PC-3 (cell line): ENCODE measurements around the gene PRRT4. TPM values are rescaled to one million over a fixed set of nuclear protein-coding genes. Genes with fewer than 3 reads are reported as not detected.

Experiments used
- ATAC-seq: fragments of 200-7000 bp; cut with Tn5 transposase; 2 replicates; pipeline ENCODE4 v1.9.1; 2020; ENCODE audit warnings: mild to moderate bottlenecking, moderate library complexity
- BruUV-seq: library from RNA; stranded (reverse); fragments of 400-500 nt; replicated peaks from 2 replicates; lab custom pipeline; 2021; lab: Mats Ljungman, UMichigan
- CTCF ChIA-PET: fragments of 300-600 bp; sonication (Branson Sonifier 250); formaldehyde crosslinking; loops from one replicate; lab custom pipeline; 2022; ENCODE audit warnings: antibody characterized with exemption; lab: Charles Lee
- POLR2A ChIA-PET: fragments of 300-600 bp; sonication (Branson Sonifier 250); formaldehyde crosslinking; loops from one replicate; lab custom pipeline; 2022; ENCODE audit warnings: antibody characterized with exemption; ENCODE audit not compliant: unreplicated experiment; lab: Charles Lee
- DNase-seq: peaks from one replicate; pipeline ENCODE4 v3.0.0-alpha.2; 2015
- H2AFZ ChIP-seq: fragments of 300-600 bp; sonication (generic); 2 replicates; pipeline ENCODE4 v1.6.0; 2016; ENCODE audit warnings: antibody characterized with exemption, low read length
- H3F3A ChIP-seq: fragments of 300-600 bp; sonication (generic); one replicate; pipeline ENCODE4 v1.6.0; 2017; ENCODE audit warnings: antibody characterized with exemption, low read length, control low read depth, mild to moderate bottlenecking; ENCODE audit not compliant: unreplicated experiment
- H3K27ac ChIP-seq: fragments of 300-600 bp; sonication (generic); 2 replicates; pipeline ENCODE4 v1.5.1; 2016; ENCODE audit warnings: mild to moderate bottlenecking, low read length
- H3K27me3 ChIP-seq: fragments of 300-600 bp; sonication (generic); 2 replicates; pipeline ENCODE4 v1.6.1; 2016; ENCODE audit warnings: low read length, mixed read lengths
- H3K36me3 ChIP-seq: fragments of 300-600 bp; sonication (generic); 2 replicates; pipeline ENCODE4 v1.6.1; 2016; ENCODE audit warnings: low read depth, mixed run types, low read length, mixed read lengths
- H3K4me1 ChIP-seq: fragments of 300-600 bp; sonication (generic); 2 replicates; pipeline ENCODE4 v1.5.1; 2016; ENCODE audit warnings: low read length; ENCODE audit not compliant: insufficient read depth
- H3K4me2 ChIP-seq: fragments of 300-600 bp; sonication (generic); 2 replicates; pipeline ENCODE4 v1.6.0; 2016; ENCODE audit warnings: low read length
- H3K4me3 ChIP-seq: fragments of 300-600 bp; sonication (generic); 2 replicates; pipeline ENCODE4 v1.5.1; 2016; ENCODE audit warnings: mild to moderate bottlenecking, low read length, mixed read lengths
- H3K79me2 ChIP-seq: fragments of 300-600 bp; sonication (generic); 2 replicates; pipeline ENCODE4 v1.6.1; 2017; ENCODE audit warnings: low read length, mixed read lengths
- H3K9ac ChIP-seq: fragments of 300-600 bp; sonication (generic); 2 replicates; pipeline ENCODE4 v1.6.0; 2016; ENCODE audit warnings: mild to moderate bottlenecking, low read length
- H3K9me2 ChIP-seq: fragments of 300-600 bp; sonication (generic); replicated peaks from 2 replicates; pipeline ENCODE4 v1.6.1; 2016; ENCODE audit warnings: mixed run types, low read length, mixed read lengths
- H3K9me3 ChIP-seq: fragments of 300-600 bp; sonication (generic); 2 replicates; pipeline ENCODE4 v1.6.1; 2016; ENCODE audit warnings: low read length, mixed read lengths
- H4K20me1 ChIP-seq: fragments of 300-600 bp; sonication (generic); 2 replicates; pipeline ENCODE4 v1.6.1; 2016; ENCODE audit warnings: low read length, mixed read lengths
- CTCF ChIP-seq: fragments of 300-600 bp; sonication (generic); conservative IDR thresholded peaks from 2 replicates; pipeline ENCODE4 v1.5.1; 2017; ENCODE audit warnings: antibody characterized with exemption, low read depth, mild to moderate bottlenecking, low read length
- EZH2 ChIP-seq: fragments of 300-600 bp; sonication (generic); IDR thresholded peaks from one replicate; pipeline ENCODE4 v1.6.1; 2017; ENCODE audit warnings: antibody characterized with exemption, mild to moderate bottlenecking, low read length; ENCODE audit not compliant: unreplicated experiment
- EZH2phosphoT487 ChIP-seq: fragments of 300-600 bp; sonication (generic); IDR thresholded peaks from 2 replicates; pipeline ENCODE4 v1.6.1; 2018; ENCODE audit warnings: mild to moderate bottlenecking, antibody characterized with exemption, low read length, borderline replicate concordance
- intact Hi-C: fragments of 100-400 bp; cut with micrococcal nuclease; formaldehyde crosslinking; loops from 2 replicates; pipeline ENCODE4 v1.9.0; 2023
- total RNA-seq: library from RNA; depleted of rRNA; stranded (reverse); fragments of >200 nt; gene quantifications from 2 replicates; pipeline ENCODE4 v1.2.3, GENCODE V29; 2014

The PRRT4 gene
- total RNA-seq, 1 experiment from 2014 or later = 0.36 TPM

DNA sequence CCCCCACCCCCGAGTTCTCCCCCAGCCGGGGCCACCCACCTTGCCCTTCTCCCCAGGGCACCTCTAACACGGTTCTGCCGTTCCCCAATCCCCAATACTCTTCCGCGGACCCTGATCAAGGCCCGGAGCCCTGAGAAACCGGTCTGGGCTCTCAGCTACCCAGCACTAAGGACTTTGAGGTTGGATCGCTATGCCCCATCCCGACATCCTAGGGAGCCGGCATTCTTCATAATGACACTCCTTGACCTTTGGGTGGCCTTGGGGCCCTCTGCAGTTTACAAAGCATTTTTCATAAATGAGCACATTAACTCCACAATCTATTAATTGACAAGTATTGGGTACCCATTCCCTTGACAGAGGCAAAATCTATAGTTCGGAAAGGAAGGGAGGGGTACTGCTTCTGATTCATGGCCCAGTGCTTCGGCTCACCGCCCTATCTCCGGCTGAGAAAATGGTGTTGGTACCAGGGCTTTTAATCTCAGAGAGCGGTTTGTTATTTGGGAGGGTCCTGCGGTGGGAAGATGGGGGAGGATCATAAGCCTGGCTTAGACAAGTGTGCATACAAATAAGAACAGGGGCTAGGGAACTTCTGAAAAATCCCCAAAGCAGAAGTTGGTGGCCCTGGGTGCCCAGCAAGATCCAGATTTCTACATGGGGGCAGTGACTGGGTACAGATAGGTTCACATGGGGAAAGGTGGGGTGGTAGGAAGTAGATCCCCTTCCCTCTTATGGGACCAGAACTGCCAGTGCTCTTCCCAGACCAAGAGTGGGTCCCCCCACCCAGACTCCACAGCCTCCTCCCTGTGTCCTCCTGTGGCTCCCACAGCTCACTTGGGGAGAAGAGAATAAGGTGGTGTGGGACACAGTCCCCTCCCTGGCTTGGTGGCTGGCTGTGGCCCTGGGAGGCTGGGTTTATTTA lies 45.1 kb upstream of the PRRT4 start:
- no peaks in the 10 kb centered on the region for H3K27me3 ChIP-seq
- ChIA-PET POLR2A (interaction anchor here (1.0 kb wide), 1 partner anchor 10 kb away, joined by 3 read pairs; no protein-coding TSS in a partner anchor), CTCF (no interaction called here)
- no peaks in the 10 kb centered on the region for H3K9me2 ChIP-seq
- H3K4me2 ChIP-seq = peak overlapping the region; percentile 64; the same call in 1 of the 2 replicates
- intact Hi-C loops = no loop called here
- H3F3A ChIP-seq = no peaks in the 10 kb centered on the region
- H3K79me2 ChIP-seq = peaks cover 39% of the 10 kb centered on the region
- ATAC-seq (no peak), DNase-seq (no peak)
- peaks cover 9% of the 10 kb centered on the region; the same call in 1 of the 2 replicates for H3K36me3 ChIP-seq
- no TSS peak for BruUV-seq
- H3K9ac ChIP-seq = no peak overlapping the region
- H4K20me1 ChIP-seq = peaks cover 10% of the 10 kb centered on the region; the same call in 1 of the 2 replicates
- H2AFZ ChIP-seq = no peak overlapping the region
- TF ChIP-seq EZH2phosphoT487 (no peak), EZH2 (no peak), CTCF (no peak)
- H3K9me3 ChIP-seq = no peaks in the 10 kb centered on the region
- no peak overlapping the region for H3K4me3 ChIP-seq
- H3K4me1 ChIP-seq = peaks cover 20% of the 10 kb centered on the region
- no peak overlapping the region for H3K27ac ChIP-seq

- H3K4me1 ChIP-seq = peaks cover 20% of the 10 kb centered on the region
- intact Hi-C loops = no loop called here
- H3K4me3 ChIP-seq = peak overlapping the region; percentile 96
- H3F3A ChIP-seq = no peaks in the 10 kb centered on the region
- BruUV-seq = no TSS peak
- peaks cover 39% of the 10 kb centered on the region for H3K79me2 ChIP-seq
- CTCF ChIA-PET = interaction anchor here (0.6 to 1.6 kb wide), 2 partner anchors 18 to 1285 kb away, joined by 4 read pairs; no protein-coding TSS in a partner anchor
- H3K27ac ChIP-seq = peak overlapping the region; percentile 20; the same call in 1 of the 2 replicates
- H3K9ac ChIP-seq = peak overlapping the region; percentile 90
- peaks cover 10% of the 10 kb centered on the region; the same call in 1 of the 2 replicates for H4K20me1 ChIP-seq
- TF ChIP-seq EZH2 (no peak), EZH2phosphoT487 (no peak), CTCF (no peak)
- H3K9me2 ChIP-seq = no peaks in the 10 kb centered on the region
- peak; percentile 43 for DNase-seq
- H3K27me3 ChIP-seq = no peaks in the 10 kb centered on the region
- H3K4me2 ChIP-seq = peak overlapping the region; percentile 95
- POLR2A ChIA-PET = no interaction called here
- H2AFZ ChIP-seq = peak overlapping the region; percentile 76
- ATAC-seq = peak; percentile 1
- no peaks in the 10 kb centered on the region for H3K9me3 ChIP-seq
- peaks cover 13% of the 10 kb centered on the region; the same call in 1 of the 2 replicates for H3K36me3 ChIP-seq
These were observed 44.2 kb upstream of the PRRT4 start for GRCh38 chr7:128405471-128406313.
